Upper lobe of right lung (tissue), 1 donor: ENCODE measurements around the gene AK8. TPM values are rescaled to one million over a fixed set of nuclear protein-coding genes. Genes with fewer than 3 reads are reported as not detected.
"Not testable (repeated sequence)": the region's sequence is repeated elsewhere in the genome, so short reads cannot be mapped to it uniquely, and the experiment has no call there.

Experiments
- ATAC-seq: fragments of 200-7000 bp; cut with Tn5 transposase; one replicate; pipeline ENCODE4 v1.9.1; 2020; ENCODE audit warnings: mild to moderate bottlenecking, moderate library complexity
- DNase-seq: peaks from one replicate; pipeline ENCODE4 v3.0.0-alpha.2; 2020
- H3K27ac ChIP-seq: fragments of 200-600 bp; one replicate; pipeline ENCODE4 v1.8.0; 2022
- H3K27me3 ChIP-seq: fragments of 200-600 bp; one replicate; pipeline ENCODE4 v1.8.0; 2022; ENCODE audit warnings: mild to moderate bottlenecking
- H3K36me3 ChIP-seq: fragments of 200-600 bp; one replicate; pipeline ENCODE4 v1.8.0; 2022
- H3K4me1 ChIP-seq: fragments of 200-600 bp; one replicate; pipeline ENCODE4 v1.8.0; 2022
- H3K4me3 ChIP-seq: fragments of 200-600 bp; one replicate; pipeline ENCODE4 v1.8.0; 2022; ENCODE audit warnings: mild to moderate bottlenecking
- H3K9me3 ChIP-seq: fragments of 200-600 bp; one replicate; pipeline ENCODE4 v1.8.0; 2022
- CTCF ChIP-seq: fragments of 200-600 bp; IDR thresholded peaks from one replicate; pipeline ENCODE4 v1.8.0; 2022; ENCODE audit warnings: antibody characterized with exemption
- intact Hi-C: fragments of 100-400 bp; cut with DNase I; formaldehyde crosslinking; loops from one replicate; pipeline ENCODE4 v1.11.0; 2022
- total RNA-seq: library from RNA; stranded (reverse); fragmentation: NEBNext Ultra II Directional; extraction: Animal tissue kit (Norgen Biotek cat#: 25700); gene quantifications from one replicate; pipeline ENCODE4 v1.2.1, GENCODE V29; 2021
- donor health status: DM: no; HTN: yes; CAD: no; lungs with severe emphysema.

The AK8 gene
- total RNA-seq, 1 donor from 2014 or later, result 0.55 TPM

GRCh38 chr9:132776891-132777290, 101.2 kb downstream of the AK8 start:
- Histone ChIP-seq H3K9me3 (no peaks in the 10 kb centered on the region), H3K4me3 (no peak overlapping the region), H3K36me3 (no peaks in the 10 kb centered on the region), H3K4me1 (no peaks in the 10 kb centered on the region), H3K27ac (no peak overlapping the region), H3K27me3 (peaks cover 7% of the 10 kb centered on the region)
- intact Hi-C loops, result no loop called here
- ATAC-seq (no peak), DNase-seq (no peak)
- no peak for TF ChIP-seq CTCF

- H3K27ac ChIP-seq, result no peak overlapping the region
- no peaks in the 10 kb centered on the region for H3K36me3 ChIP-seq
- no peak for TF ChIP-seq CTCF
- H3K27me3 ChIP-seq, result peaks cover 7% of the 10 kb centered on the region
- intact Hi-C loops, result no loop called here
- no peaks in the 10 kb centered on the region for H3K9me3 ChIP-seq
- DNase-seq (no peak), ATAC-seq (no peak)
- H3K4me3 ChIP-seq, result no peak overlapping the region
- no peaks in the 10 kb centered on the region for H3K4me1 ChIP-seq
Observed at GRCh38 chr9:132776268-132776667, 101.8 kb downstream of the AK8 start.

DNA sequence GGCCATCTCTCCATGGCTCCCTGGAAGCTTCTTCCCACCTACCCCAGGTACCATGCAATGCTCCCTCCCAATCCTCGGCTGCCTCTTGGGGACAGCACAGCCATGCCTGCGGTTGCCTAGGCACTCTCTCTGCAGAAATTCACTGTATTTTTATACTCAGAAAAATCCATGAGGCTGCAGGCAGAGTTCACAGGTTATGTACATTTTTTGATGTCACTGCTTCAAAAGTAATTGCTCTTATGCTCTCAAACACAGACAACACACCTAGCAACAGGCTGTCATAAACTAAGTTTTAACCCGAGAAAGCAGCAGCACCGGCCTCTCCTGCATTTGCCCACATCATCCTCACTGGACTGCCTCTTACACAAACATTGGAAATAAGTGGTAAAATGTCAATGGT, 102.4 kb downstream of the AK8 start:
- intact Hi-C loops, result no loop called here
- Histone ChIP-seq H3K27ac (no peak overlapping the region), H3K4me3 (no peak overlapping the region), H3K4me1 (no peaks in the 10 kb centered on the region), H3K9me3 (no peaks in the 10 kb centered on the region), H3K27me3 (peaks cover 7% of the 10 kb centered on the region), H3K36me3 (no peaks in the 10 kb centered on the region)
- ATAC-seq (no peak), DNase-seq (no peak)
- TF ChIP-seq CTCF, result no peak

GRCh38 chr9:132774886-132775285, 103.2 kb downstream of the AK8 start:
- TF ChIP-seq CTCF, result no peak
- DNase-seq (no peak), ATAC-seq (no peak)
- intact Hi-C loops, result no loop called here
- no peaks in the 10 kb centered on the region for H3K9me3 ChIP-seq
- peaks cover 2% of the 10 kb centered on the region for H3K27me3 ChIP-seq
- no peaks in the 10 kb centered on the region for H3K4me1 ChIP-seq
- H3K4me3 ChIP-seq, result no peak overlapping the region
- no peaks in the 10 kb centered on the region for H3K36me3 ChIP-seq
- no peak overlapping the region for H3K27ac ChIP-seq

- no peaks in the 10 kb centered on the region for H3K36me3 ChIP-seq
- no peaks in the 10 kb centered on the region for H3K4me1 ChIP-seq
- ATAC-seq (no peak), DNase-seq (no peak)
- no peak overlapping the region for H3K4me3 ChIP-seq
- no peak for TF ChIP-seq CTCF
- H3K27me3 ChIP-seq, result no peaks in the 10 kb centered on the region
- H3K27ac ChIP-seq, result no peak overlapping the region
- intact Hi-C loops, result no loop called here
- H3K9me3 ChIP-seq, result no peaks in the 10 kb centered on the region
Observed at GRCh38 chr9:132773764-132774339, 104.2 kb downstream of the AK8 start.

DNA sequence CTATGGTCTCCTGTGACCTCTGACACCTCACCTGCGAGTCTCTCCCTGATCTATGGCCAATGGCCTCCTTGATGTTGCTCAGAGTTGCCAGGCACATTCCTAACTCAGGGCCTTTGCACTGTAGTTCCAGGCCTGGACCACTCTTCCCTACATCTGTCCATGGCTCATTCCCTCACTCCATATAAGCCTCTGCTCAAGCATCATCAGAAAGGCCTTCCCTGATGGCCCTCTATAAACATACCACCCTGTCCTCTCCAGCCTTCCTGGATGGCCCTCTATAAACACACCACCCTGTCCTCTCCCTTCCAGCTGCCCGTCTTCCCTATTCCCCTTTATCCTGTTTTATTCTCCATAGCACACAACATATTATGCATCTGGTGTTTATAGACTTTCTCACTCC, 105.0 kb downstream of the AK8 start:
- Histone ChIP-seq H3K27ac (no peak overlapping the region), H3K9me3 (no peaks in the 10 kb centered on the region), H3K4me1 (no peaks in the 10 kb centered on the region), H3K36me3 (no peaks in the 10 kb centered on the region), H3K4me3 (no peak overlapping the region), H3K27me3 (no peaks in the 10 kb centered on the region)
- intact Hi-C loops, result no loop called here
- TF ChIP-seq CTCF, result no peak
- ATAC-seq, result no peak
- no peak for DNase-seq

DNA sequence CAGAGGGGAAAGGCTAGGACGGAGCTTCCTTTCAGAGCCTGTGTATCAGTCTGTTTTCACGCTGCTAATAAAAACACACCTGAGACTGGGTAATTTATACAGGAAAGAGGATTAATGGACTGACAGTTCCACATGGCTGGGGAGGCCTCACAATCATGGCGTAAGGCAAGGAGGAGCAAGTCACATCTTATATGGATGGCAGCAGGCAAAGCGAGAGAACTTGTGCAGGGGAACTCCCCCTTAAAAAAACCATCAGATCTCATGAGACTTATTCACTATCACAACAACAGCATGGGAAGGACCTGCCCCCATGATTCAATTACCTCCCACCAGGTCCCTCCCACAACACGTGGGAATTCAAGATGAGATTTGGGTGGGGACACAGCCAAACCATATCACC, 106.3 kb downstream of the AK8 start:
- H3K27ac ChIP-seq, intact Hi-C loops: not testable (repeated sequence)

More for the DNA sequence above, 106.3 kb downstream of the AK8 start:
- H3K4me1 ChIP-seq, ATAC-seq, H3K9me3 ChIP-seq, DNase-seq, H3K36me3 ChIP-seq, H3K27me3 ChIP-seq, H3K4me3 ChIP-seq: not testable (repeated sequence)
